Breast epithelium (tissue), 4 donors: Measurements from ENCODE around the gene WWC1. TPM values are rescaled to one million over a fixed set of nuclear protein-coding genes. Genes with fewer than 3 reads are reported as not detected.

Experiments
- DNase-seq, 2 donors: peaks; one replicate each; pipeline ENCODE4 v3.0.0-alpha.2; 2019; ENCODE audit warnings: low spot score in 2 of 2
- H3K27ac ChIP-seq, 2 donors: fragments of 200-600 bp; sonication (generic) in 1 of 2; one replicate each; pipeline ENCODE4 v1.5.1; 2016 to 2019; ENCODE audit warnings: mild to moderate bottlenecking in 1 of 2
- H3K27me3 ChIP-seq, 2 donors: fragments of 200-600 bp; sonication (generic) in 1 of 2; one replicate each; pipeline versions ENCODE4 v1.5.1 to v1.6.0; 2017 to 2019; ENCODE audit warnings: control low read depth in 1 of 2, mild to moderate bottlenecking in 1 of 2
- H3K36me3 ChIP-seq: fragments of 200-600 bp; one replicate; pipeline ENCODE4 v1.5.1; 2019
- H3K4me1 ChIP-seq, 2 donors: fragments of 200-600 bp; sonication (generic); one replicate each; pipeline ENCODE4 v1.5.1; 2016 to 2019; ENCODE audit warnings: control low read depth in 1 of 2
- H3K4me3 ChIP-seq, 3 donors: fragments of 200-600 bp; sonication (generic); 1 replicate in 2 of 3; 2 replicates in 1 of 3; pipeline ENCODE4 v1.5.1; 2016 to 2019; ENCODE audit warnings: mild to moderate bottlenecking in 3 of 3, moderate library complexity in 2 of 3
- H3K9me3 ChIP-seq, 2 donors: fragments of 200-600 bp; sonication (generic) in 1 of 2; one replicate each; pipeline ENCODE4 v1.5.1; 2016 to 2019; ENCODE audit warnings: control low read depth in 1 of 2
- CTCF ChIP-seq, 3 donors: fragments of 450-650 bp; IDR thresholded peaks; one replicate each; pipeline ENCODE4 v1.5.1; 2016 to 2017; ENCODE audit warnings: antibody characterized with exemption in 3 of 3, mild to moderate bottlenecking in 3 of 3, moderate library complexity in 3 of 3
- POLR2A ChIP-seq: fragments of 450-650 bp; IDR thresholded peaks from one replicate; pipeline ENCODE4 v1.6.1; 2016; ENCODE audit warnings: antibody characterized with exemption, mild to moderate bottlenecking, moderate library complexity
- POLR2AphosphoS5 ChIP-seq, 3 donors: sonication (generic); formaldehyde crosslinking; IDR thresholded peaks; one replicate each; pipeline ENCODE4 v1.6.1; 2017; ENCODE audit warnings: antibody characterized with exemption in 3 of 3
- intact Hi-C: fragments of 100-400 bp; cut with DNase I; formaldehyde crosslinking; loops from one replicate; pipeline ENCODE4 v1.15.1; 2023; ENCODE audit warnings: low total_unique reads
- total RNA-seq, 3 donors: library from RNA; depleted of rRNA; stranded (reverse); fragments of >200 nt; gene quantifications; one replicate each; pipeline ENCODE4 v1.1.0, GENCODE V29; 2016

WWC1 gene
- total RNA-seq, 3 donors from 2014 or later: 0.96 to 59.9 (median 59.6) TPM

GRCh38 chr5:168364151-168364661, 72.8 kb downstream of the WWC1 start:
- no peak for TF ChIP-seq POLR2AphosphoS5 (IDR thresholded peaks at IDR 0.05)
- no peak for TF ChIP-seq POLR2A
- no peak for TF ChIP-seq CTCF (IDR thresholded peaks at IDR 0.05)
- intact Hi-C loops: no loop called here
- no peak overlapping the region for H3K4me3 ChIP-seq
- peak overlapping the region; percentile 88 to 91 for H3K27ac ChIP-seq
- DNase-seq: no peak
- H3K9me3 ChIP-seq: no peaks in the 10 kb centered on the region
- H3K4me1 ChIP-seq: peaks cover 0 to 10% of the 10 kb centered on the region in 2 donors
- H3K27me3 ChIP-seq: no peaks in the 10 kb centered on the region
- no peaks in the 10 kb centered on the region for H3K36me3 ChIP-seq

GRCh38 chr5:168364750-168365550, 73.5 kb downstream of the WWC1 start:
- Histone ChIP-seq H3K27ac (peak overlapping the region; percentile 88 to 91), H3K27me3 (no peaks in the 10 kb centered on the region), H3K4me3 (peak overlapping the region in 2 of 3 donors; percentile 23 to 51), H3K9me3 (no peaks in the 10 kb centered on the region), H3K4me1 (peaks cover 0 to 10% of the 10 kb centered on the region in 2 donors), H3K36me3 (no peaks in the 10 kb centered on the region)
- intact Hi-C loops: no loop called here
- TF ChIP-seq POLR2AphosphoS5 (IDR thresholded peaks at IDR 0.05) (peak in 2 of 3 donors; percentile 30 to 43), POLR2A (no peak)
- DNase-seq: peak in 1 of 2 donors; percentile 76

GRCh38 chr5:168365581-168366081, 74.2 kb downstream of the WWC1 start:
- TF ChIP-seq CTCF (IDR thresholded peaks at IDR 0.05): peak in 2 of 3 donors; percentile 35 to 68
- TF ChIP-seq POLR2A: no peak
- peak in 2 of 3 donors; percentile 65 to 72 for TF ChIP-seq POLR2AphosphoS5 (IDR thresholded peaks at IDR 0.05)
- DNase-seq: peak; percentile 78 to 95
- Histone ChIP-seq H3K4me3 (peak overlapping the region in 2 of 3 donors; percentile 23 to 51), H3K9me3 (no peaks in the 10 kb centered on the region), H3K27me3 (no peaks in the 10 kb centered on the region), H3K4me1 (peaks cover 0 to 10% of the 10 kb centered on the region in 2 donors), H3K27ac (peak overlapping the region; percentile 88 to 91), H3K36me3 (no peaks in the 10 kb centered on the region)
- intact Hi-C loops: no loop called here

- Histone ChIP-seq H3K4me1 (peaks cover 0 to 10% of the 10 kb centered on the region in 2 donors), H3K9me3 (no peaks in the 10 kb centered on the region), H3K27me3 (no peaks in the 10 kb centered on the region), H3K4me3 (peak overlapping the region in 2 of 3 donors; percentile 18 to 51), H3K27ac (peak overlapping the region; percentile 88 to 91), H3K36me3 (no peaks in the 10 kb centered on the region)
- TF ChIP-seq POLR2A (no peak), POLR2AphosphoS5 (IDR thresholded peaks at IDR 0.05) (no peak), CTCF (IDR thresholded peaks at IDR 0.05) (no peak)
- DNase-seq: no peak
- intact Hi-C loops: no loop called here
These were observed 74.7 kb downstream of the WWC1 start for GRCh38 chr5:168366116-168366515.

- Histone ChIP-seq H3K36me3 (no peaks in the 10 kb centered on the region), H3K27me3 (no peaks in the 10 kb centered on the region), H3K9me3 (no peaks in the 10 kb centered on the region), H3K4me3 (no peak overlapping the region), H3K4me1 (peaks cover 0 to 10% of the 10 kb centered on the region in 2 donors), H3K27ac (peak overlapping the region in 1 of 2 donors; percentile 21)
- intact Hi-C loops: no loop called here
- DNase-seq: no peak
- TF ChIP-seq POLR2A: no peak
- no peak for TF ChIP-seq POLR2AphosphoS5 (IDR thresholded peaks at IDR 0.05)
- TF ChIP-seq CTCF (IDR thresholded peaks at IDR 0.05): no peak
These were observed 77.4 kb downstream of the WWC1 start for GRCh38 chr5:168368854-168369253.
